Neural cell (in vitro differentiated cells): Measurements from ENCODE around the gene ELOB.

Experiments used
- CTCF ChIP-seq: fragments of 450-650 bp; IDR thresholded peaks from 2 replicates; pipeline ENCODE4 v1.5.1; 2014; ENCODE audit warnings: antibody characterized with exemption, mild to moderate bottlenecking, moderate library complexity; ENCODE audit not compliant: poor library complexity, severe bottlenecking
- EP300 ChIP-seq: fragments of 450-650 bp; conservative IDR thresholded peaks from 2 replicates; pipeline ENCODE4 v1.6.1; 2014; ENCODE audit warnings: antibody characterized with exemption, mild to moderate bottlenecking, moderate library complexity; ENCODE audit not compliant: poor library complexity, severe bottlenecking
- EZH2 ChIP-seq: fragments of 200-600, 300-800 bp; shearing (Covaris generic), sonication (generic); IDR thresholded peaks from 2 replicates; pipeline ENCODE4 v1.6.1; 2014; ENCODE audit warnings: antibody characterized with exemption, low read length, borderline replicate concordance, mild to moderate bottlenecking; ENCODE audit not compliant: insufficient read depth, poor library complexity, severe bottlenecking
- POLR2AphosphoS5 ChIP-seq: IDR thresholded peaks from 2 replicates; pipeline ENCODE4 v1.6.1; 2012
- RAD21 ChIP-seq: fragments of 450-650 bp; conservative IDR thresholded peaks from 2 replicates; pipeline ENCODE4 v1.6.1; 2014; ENCODE audit warnings: antibody characterized with exemption, mild to moderate bottlenecking, moderate library complexity
- REST ChIP-seq: IDR thresholded peaks from 2 replicates; pipeline ENCODE4 v1.6.1; 2012; ENCODE audit warnings: borderline replicate concordance
- SMC3 ChIP-seq: fragments of 450-650 bp; conservative IDR thresholded peaks from 2 replicates; pipeline ENCODE4 v1.6.1; 2014; ENCODE audit warnings: antibody characterized with exemption, mild to moderate bottlenecking, moderate library complexity; ENCODE audit not compliant: poor library complexity
- TAF1 ChIP-seq: IDR thresholded peaks from 2 replicates; pipeline ENCODE4 v1.6.1; 2012; ENCODE audit warnings: low read depth

DNA sequence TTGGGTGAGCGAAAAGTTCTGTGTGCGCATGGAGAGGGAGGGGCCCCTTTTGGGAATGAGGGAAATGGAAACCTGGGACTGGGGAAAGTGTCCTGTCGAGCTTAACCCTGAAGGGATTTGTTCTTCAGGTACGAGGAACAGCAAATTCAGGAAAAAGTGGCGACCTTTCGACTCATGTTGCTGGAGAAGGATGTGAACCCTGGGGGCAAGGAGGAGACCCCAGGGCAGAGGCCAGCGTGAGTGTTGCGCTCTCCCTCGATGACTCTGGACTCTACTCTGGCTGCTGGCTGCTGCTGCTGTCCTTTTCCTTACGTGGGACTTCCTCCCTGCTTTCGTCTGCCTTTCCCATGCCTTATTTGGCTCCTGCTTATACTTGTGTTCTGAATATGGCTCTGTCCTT, 19.7 kb downstream of the ELOB start:
- no peak for TF ChIP-seq TAF1
- TF ChIP-seq CTCF, result no peak
- TF ChIP-seq REST, result no peak
- TF ChIP-seq EP300, result no peak
- TF ChIP-seq POLR2AphosphoS5, result no peak
- TF ChIP-seq SMC3, result no peak
- no peak for TF ChIP-seq RAD21
- no peak for TF ChIP-seq EZH2
